Right forelimb (tissue), 1 donor: Measurements from ENCODE around the gene MC4R.
"Not testable (repeated sequence)": the region's sequence is repeated elsewhere in the genome, so short reads cannot be mapped to it uniquely, and the experiment has no call there.

Source experiments
- DNase-seq: peaks from one replicate; pipeline ENCODE4 v3.0.0-alpha.2; 2018

The MC4R gene

DNA sequence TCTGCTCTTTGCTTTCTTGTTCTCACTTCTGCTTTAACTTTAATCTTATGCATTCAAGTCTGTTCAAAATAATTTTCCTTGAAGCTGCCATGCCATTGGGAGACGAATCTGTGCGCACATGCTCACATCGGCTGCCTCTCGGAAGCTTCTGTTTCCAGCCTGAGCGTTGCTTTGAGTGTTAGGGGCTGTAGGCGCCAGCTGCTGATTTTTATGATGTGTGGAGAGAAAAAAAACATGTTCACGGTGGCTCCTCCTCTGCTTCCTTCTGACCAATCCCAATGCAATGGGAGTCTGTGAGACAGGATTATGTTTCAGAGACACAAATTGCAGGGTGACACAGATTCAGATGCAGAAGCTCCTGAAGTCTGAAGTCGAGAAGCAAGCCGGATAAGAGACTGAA lies at the start of gene MC4R:
Gene MC4R (minus strand): TSS at position 180 of the 400 bp plus-strand sequence. CDS start 426 bp downstream, outside the sequence.
- peak; percentile 70 for DNase-seq

DNA sequence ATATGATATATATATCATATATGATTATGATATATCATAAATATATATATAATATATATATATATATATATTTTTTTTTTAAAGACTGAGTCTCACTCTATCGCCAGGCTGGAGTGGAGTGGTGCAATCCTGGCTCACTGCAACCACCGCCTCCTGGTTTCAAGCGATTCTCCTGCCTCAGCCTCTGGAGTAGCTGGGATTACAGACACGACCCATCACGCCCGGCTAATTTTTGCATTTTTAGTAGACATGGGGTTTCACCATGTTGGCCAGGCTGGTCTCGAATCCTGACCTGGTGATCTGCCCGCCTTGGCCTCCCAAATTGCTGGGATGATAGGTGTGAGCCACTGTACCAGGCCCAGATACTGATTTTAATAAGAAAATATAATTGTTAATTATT lies 49.7 kb upstream of the MC4R start:
- DNase-seq: not testable (repeated sequence)

GRCh38 chr18:60421356-60422118 lies 49.0 kb upstream of the MC4R start:
- DNase-seq: no peak

DNA sequence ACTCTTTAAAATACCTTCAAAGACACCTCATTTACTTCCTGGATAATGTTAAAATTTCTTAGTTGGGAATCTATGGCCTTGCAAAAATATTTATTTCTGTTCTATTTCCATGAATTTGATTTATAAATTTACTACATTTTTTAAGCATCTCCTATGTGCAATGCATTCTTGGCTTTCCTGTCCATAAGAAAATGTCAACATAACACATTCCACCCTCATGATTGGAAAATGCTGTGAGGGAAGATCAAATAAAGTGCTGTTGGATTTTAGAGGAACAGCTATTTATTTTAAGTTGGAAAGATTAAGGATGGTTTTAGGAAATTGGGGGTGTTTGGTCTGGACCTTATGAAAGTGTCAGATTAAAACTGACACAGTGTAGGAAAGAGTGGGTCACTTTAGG lies 45.4 kb upstream of the MC4R start:
- DNase-seq: no peak

DNA sequence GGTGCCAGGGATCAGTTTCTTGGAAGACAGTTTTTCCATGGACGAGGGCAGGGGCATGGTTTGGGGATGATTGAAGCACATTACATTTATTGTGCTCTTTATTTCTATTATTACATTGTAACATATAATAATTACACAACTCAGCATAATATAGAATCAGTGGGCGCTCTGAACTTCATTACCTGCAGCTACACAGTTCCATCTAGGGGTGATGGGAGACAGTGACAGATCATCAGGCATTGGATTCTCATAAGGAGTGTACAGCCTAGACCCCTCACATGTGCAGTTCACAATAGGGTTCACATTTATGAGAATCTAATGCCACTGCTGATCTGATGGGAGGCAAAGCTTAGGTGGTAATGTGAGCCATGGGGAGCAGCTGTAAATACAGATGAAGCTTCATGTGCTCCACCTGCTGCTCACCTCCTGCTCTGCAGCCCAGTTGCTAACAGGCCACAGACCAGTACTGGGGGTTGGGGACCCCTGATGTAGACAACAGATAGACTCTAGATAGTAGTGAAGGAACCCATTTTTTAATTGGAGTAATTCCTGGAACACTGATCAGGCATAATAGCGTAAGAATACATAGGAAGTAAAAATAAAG lies 41.5 kb upstream of the MC4R start:
- DNase-seq: no peak

- no peak for DNase-seq
Observed at GRCh38 chr18:60411715-60412114, 39.1 kb upstream of the MC4R start.

GRCh38 chr18:60406721-60407120 lies 34.1 kb upstream of the MC4R start:
- DNase-seq: no peak

DNA sequence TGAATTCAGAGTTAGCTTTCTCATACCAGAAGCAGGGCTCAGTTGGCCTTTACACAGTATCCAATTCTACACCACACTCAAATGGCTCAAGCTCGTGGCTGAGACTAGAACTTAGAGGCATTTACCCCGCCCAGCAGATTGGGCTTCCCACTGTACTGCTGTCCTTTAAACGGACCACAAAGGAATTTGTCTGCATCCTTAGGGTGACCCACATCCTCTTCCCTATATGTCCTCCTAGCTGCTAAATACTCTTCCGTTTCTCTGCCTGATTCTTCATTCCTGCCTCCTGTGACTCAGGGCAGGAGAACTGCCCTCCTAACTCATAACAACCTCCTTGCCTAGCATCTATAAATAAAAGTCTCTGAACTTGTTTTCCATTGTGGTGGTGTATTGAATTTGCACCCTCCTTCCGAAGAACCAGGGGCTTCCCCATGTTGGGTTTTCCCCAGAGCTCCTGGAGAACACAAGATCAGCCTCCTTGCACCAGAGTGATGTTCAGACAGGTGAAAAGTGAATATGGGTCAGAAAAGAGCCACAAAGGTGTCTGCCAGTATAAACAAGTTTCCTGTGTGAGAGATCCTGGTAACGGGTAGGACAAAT lies 32.0 kb upstream of the MC4R start:
- DNase-seq: no peak

DNA sequence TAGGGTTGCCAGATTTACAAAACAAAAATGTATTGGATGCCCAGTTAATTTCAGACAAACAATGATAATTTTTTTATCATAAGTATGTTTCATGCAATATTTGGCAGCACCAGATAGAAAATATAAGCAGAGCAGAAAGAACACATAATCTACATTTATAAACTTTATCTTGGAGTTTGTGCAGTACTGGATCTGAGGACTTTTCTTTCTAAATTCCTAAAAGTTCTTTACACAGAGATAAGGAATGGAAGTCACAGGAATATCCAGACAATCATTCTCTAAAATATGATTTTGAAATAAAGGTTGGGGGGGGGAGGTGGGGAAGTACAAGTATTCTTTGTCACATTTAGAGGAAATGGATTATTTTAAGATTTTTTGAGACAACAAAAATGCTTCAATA lies 28.8 kb upstream of the MC4R start:
- DNase-seq: no peak

- no peak for DNase-seq
Observed at GRCh38 chr18:60391571-60392226, 19.1 kb upstream of the MC4R start.

DNA sequence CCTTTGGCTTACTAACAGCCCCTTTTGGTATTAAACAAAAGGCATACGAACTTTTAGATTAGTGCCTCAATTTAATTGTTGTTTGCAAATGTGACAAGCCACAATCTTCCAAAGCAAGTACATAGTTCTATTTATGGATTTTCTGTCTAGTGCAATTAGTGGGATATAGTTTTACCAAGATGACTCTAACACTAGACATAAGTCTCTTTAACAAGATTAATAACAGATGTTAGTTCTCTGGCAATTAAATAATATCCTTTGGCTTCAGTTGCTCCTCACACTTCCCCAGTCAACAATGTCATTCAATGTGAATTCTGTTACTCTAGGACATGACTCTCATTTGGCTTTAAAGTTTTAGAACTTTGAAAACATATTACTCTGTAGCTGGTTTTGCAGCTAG lies 16.7 kb upstream of the MC4R start:
- no peak for DNase-seq

DNA sequence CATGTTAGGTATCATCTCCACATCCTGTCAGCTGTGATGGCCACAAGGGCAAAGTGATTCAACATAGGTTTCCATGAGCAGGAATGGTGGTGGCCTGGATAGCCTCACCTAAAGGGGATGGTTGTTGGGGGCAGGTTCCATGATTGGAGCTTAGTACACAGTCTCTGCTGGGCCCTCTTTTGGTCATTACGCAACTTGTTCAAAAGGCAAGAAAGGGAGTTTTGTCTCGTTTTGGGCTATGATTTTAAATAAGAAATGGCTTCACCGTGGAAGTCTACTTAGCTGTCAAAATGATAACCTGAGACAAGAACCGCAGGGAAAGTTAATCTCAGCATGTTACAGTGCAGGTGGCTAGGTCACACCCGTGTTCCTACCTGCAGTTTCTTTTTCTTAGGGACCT lies 13.1 kb upstream of the MC4R start:
- DNase-seq: no peak

DNA sequence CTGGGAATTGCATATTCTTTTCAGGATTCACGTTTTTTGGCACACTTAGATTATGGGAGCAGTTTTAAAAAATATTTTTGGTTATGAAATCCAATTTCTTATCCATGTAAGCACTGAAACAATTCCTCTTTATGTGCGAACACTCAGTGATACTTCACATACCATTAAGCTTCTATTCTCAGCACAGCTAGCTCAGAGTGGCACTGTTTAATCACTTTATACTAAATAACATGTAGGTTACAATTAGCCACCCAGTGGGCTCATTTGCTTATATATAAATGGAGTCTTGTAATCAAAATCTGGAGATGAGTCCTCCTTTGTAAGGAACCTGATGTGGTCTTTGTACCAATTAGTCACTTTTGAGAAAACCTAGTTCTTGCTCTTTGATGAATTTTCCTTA lies 11.3 kb upstream of the MC4R start:
- no peak for DNase-seq

DNA sequence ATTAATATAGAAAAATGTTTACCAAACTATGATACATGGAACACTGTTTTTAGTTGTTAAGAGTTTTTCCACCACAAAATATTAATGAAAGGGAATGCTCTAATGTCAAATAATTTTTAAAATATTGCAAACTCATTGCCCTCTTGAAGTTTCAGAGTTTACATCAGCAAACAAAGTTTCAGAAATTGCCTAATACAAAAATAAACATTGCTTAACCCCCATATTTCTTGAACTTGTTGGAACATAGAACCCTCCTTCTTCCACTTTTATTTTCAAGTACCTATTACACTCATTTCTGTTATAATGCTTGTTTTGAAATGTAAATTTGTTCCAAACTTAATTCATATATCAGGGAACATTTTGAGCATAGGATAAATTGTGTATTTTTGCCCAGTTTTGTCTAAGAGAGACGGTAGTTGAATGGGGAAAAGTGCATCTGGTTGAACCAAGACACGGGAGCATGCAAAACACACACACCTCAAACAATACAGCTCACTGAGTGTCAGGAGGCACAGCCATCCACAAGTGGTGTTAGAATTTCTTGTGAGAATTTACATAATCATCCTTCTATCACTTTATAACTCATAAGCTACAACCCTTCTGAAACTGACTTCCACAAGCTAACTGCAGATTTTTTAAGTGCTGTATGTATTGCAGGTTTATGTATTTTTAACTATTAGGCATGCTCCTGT lies 5.3 kb upstream of the MC4R start:
- no peak for DNase-seq

- no peak for DNase-seq
Observed at GRCh38 chr18:60372132-60372531, 443 bp downstream of the MC4R start.

DNA sequence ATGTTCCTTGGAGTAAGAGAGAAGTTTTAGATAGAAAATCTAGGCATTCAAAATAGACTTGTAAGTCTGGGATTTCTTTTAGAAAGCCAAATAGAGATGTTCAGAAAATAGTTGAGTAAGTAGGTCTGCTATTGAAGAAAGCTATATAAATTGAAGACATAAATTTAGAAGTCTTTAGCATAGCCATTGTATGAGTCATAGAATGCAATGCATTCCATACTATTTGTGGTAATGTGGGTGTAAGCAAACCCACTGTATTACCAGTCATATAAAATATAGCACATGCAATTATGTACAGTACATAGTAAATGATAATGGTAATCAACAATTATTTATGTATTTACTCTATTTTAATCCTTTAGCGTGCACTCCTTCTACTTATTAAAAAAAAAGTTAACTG lies 14.1 kb downstream of the MC4R start:
- no peak for DNase-seq

DNA sequence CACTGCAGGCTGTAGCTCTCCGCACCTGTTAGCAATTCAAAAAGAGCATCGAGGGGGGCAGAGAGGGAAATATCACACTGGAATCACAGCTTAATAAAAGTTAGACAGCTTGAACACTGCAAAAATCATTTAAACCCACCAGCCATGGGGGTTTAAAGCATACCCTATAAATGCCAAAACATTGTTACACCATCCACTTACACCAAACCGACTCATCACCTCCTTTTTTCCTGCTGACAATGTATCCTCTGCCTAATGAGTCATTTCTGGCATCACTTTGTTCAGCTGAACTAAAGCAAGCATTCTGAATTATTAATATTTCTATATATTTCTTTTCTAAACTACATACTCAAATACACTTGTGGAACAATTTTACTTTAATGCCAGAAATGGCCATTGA lies 21.6 kb downstream of the MC4R start:
- no peak for DNase-seq

DNA sequence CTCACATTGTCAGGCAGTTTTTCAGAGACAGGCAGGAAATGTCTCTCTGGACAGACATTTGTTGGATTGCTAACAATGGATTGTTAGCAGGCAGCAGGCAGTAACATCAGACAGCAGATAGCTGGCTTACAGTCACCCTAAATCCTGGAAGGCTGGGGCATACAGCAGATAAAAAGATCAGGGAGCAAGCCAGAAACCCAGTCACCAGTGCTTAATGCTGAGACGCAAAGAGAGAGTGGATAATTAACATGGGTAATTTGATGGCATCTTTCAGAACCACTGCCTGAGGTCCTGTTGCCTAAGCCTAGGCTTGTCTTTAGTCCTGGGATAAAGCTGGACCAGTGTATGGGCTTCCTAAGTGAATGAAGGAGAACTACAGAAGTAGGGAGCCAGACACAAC lies 22.4 kb downstream of the MC4R start:
- DNase-seq: no peak

DNA sequence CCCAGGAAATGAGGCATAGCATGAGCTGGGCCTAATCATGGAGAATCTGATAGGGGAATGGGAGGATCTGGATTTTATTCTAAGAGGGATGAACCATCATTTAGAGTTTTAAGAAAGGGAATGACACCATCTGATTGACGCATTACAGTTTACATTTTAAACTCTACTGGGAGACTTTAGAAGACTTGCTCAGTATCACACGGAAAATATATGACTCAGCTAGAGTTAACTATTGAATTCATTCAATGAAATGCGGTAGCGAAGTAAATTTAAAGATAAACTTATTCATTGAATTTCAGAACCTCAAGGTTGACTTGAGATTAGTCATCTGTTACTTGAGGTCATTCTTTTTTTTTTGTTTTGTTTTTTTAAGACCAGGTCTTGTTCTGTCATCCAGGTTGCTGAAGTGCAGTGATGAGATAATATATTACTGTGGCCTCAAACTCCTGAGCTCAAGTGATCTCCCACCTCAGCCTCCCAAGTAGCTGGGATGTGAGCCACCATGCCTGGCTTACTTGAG lies 25.0 kb downstream of the MC4R start:
- no peak for DNase-seq

DNA sequence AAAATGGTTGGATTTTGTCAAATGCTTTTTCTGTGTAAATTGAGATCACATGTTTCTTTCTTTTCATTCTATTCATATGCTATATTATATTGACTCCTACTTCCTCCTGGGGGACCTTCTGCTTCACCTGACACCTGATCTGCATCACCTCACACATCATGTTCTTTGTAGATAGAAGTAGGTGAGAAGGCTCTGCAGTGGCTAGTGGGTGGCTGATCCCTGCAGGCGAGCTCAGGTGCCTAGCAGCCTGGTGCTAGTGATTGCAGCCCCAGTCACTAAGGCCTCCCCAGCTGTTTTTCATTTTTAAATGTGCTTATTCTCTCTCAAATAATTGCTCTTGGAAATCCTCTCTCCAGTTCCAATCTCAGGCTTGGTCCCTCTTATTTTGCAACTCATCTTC lies 33.6 kb downstream of the MC4R start:
- no peak for DNase-seq

- DNase-seq: no peak
Observed at GRCh38 chr18:60331890-60332289, 40.7 kb downstream of the MC4R start.

DNA sequence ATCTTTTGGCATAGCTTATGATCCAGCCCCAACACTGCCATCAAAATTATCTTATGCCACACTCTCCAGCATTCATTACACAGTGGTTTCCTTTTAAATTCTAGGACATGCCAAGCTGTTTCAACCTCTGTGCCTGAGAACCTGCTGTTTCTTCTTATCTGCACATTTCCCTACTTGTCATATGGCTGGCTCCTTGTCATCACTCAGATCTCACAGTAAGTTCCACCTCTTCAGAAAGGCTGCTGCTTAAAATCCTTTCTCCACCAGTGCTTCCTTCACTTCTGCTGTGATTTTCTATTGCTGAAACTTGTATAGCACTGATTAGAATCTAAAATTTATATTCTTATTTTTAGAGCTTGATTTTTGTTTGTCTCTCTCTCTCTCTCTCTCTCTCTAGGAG lies 43.4 kb downstream of the MC4R start:
- no peak for DNase-seq

DNA sequence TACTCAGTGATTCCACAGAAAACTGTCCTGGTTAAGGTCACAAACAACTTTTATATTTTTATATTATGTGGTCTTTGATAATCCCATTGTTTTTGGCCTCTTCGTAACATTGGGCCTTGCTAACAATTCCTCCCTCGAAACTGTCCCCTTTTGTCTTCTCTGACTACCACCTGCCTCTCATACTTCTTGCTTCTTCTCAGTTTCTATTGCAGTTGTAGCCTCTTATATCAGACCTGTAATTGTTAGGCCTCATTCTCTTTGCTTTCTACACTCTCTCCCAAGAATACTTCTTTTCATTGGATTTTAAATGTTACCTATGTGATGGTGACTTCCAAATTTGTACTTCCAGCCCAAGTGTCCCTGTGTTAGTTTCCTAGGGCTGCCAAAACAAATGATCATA lies 44.7 kb downstream of the MC4R start:
- DNase-seq: no peak
